H1 (cell line): ENCODE results near the gene JDP2. TPM values are rescaled to one million over a fixed set of nuclear protein-coding genes. Genes with fewer than 3 reads are reported as not detected.

Source experiments
- CTCF ChIA-PET: fragments of 300-600 bp; sonication (Branson Sonifier 250); formaldehyde crosslinking; loops from one replicate; lab custom pipeline; 2021; ENCODE audit not compliant: partially characterized antibody; lab: Charles Lee
- POLR2A ChIA-PET: fragments of 300-600 bp; sonication (Branson Sonifier 250); formaldehyde crosslinking; loops from one replicate; lab custom pipeline; 2021; ENCODE audit warnings: inconsistent platforms; ENCODE audit not compliant: partially characterized antibody; lab: Charles Lee
- DNase-seq, 2 experiments: peaks; one replicate each; pipeline versions ENCODE4 v3.0.0 to v3.0.0-alpha.2; 2010 to 2022; ENCODE audit warnings: low spot score in 2 of 2, low read depth in 1 of 2, mixed read lengths in 1 of 2
- FAIRE-seq: peaks from 2 replicates; lab custom pipeline; 2011; peaks lifted over from hg19 to GRCh38; lab: Jason Lieb, UNC
- H2AFZ ChIP-seq: 2 replicates; pipeline ENCODE4 v1.8.1; 2012; ENCODE audit warnings: low read length, inconsistent platforms
- H2AK5ac ChIP-seq: 2 replicates; pipeline ENCODE4 v1.6.1; 2013; ENCODE audit warnings: low read depth, low read length
- H2BK120ac ChIP-seq: replicated peaks from 2 replicates; pipeline ENCODE3; 2013; ENCODE audit warnings: low read depth, low read length, inconsistent platforms
- H2BK12ac ChIP-seq: 2 replicates; pipeline ENCODE4 v1.6.1; 2013; ENCODE audit warnings: low read depth, low read length
- H2BK15ac ChIP-seq: 2 replicates; pipeline ENCODE4 v1.6.1; 2013; ENCODE audit warnings: low read length
- H2BK20ac ChIP-seq: 2 replicates; pipeline ENCODE4 v1.6.1; 2013; ENCODE audit warnings: low read length
- H2BK5ac ChIP-seq: 2 replicates; pipeline ENCODE4 v1.6.1; 2013; ENCODE audit warnings: low read depth, low read length
- H3K14ac ChIP-seq: 2 replicates; pipeline ENCODE4 v1.6.1; 2013; ENCODE audit warnings: inconsistent platforms; ENCODE audit not compliant: insufficient read length
- H3K18ac ChIP-seq: 2 replicates; pipeline ENCODE4 v1.6.1; 2013; ENCODE audit warnings: low read length; ENCODE audit errors: extremely low read depth
- H3K23ac ChIP-seq: 2 replicates; pipeline ENCODE4 v1.6.1; 2013; ENCODE audit warnings: inconsistent platforms; ENCODE audit not compliant: insufficient read length
- H3K23me2 ChIP-seq: 2 replicates; pipeline ENCODE4 v1.6.1; 2013; ENCODE audit warnings: low read depth, low read length
- H3K27ac ChIP-seq: 2 replicates; pipeline ENCODE4 v1.6.1; 2011; ENCODE audit warnings: low read depth, low read length, inconsistent platforms
- H3K27me3 ChIP-seq, 4 experiments: replicated peaks in 1 of 4; 1 replicate in 1 of 4; 2 replicates in 3 of 4; pipeline versions ENCODE4 v1.6.1 to v1.8.1; 2011 to 2013; ENCODE audit warnings: low read length in 3 of 4, mild to moderate bottlenecking in 3 of 4, inconsistent platforms in 2 of 4, mixed read lengths in 2 of 4, moderate library complexity in 1 of 4; ENCODE audit not compliant: control insufficient read depth in 3 of 4, insufficient read depth in 3 of 4; ENCODE audit errors: extremely low read depth in 1 of 4
- H3K36me3 ChIP-seq, 4 experiments: 2 replicates each; pipeline versions ENCODE4 v1.6.1 to v1.8.1; 2011 to 2013; ENCODE audit warnings: mild to moderate bottlenecking in 4 of 4, low read length in 3 of 4, moderate library complexity in 2 of 4, control low read depth in 1 of 4, inconsistent platforms in 1 of 4; ENCODE audit not compliant: insufficient read depth in 4 of 4, control insufficient read depth in 2 of 4
- H3K4ac ChIP-seq: replicated peaks from 2 replicates; pipeline ENCODE3; 2013; ENCODE audit warnings: low read length, low read depth, mixed read lengths, inconsistent platforms; ENCODE audit not compliant: insufficient read length
- H3K4me1 ChIP-seq, 4 experiments: replicated peaks in 1 of 4; 1 replicate in 1 of 4; 2 replicates in 3 of 4; pipeline versions ENCODE4 v1.6.1 to v1.8.1; 2011 to 2013; ENCODE audit warnings: low read length in 3 of 4, inconsistent platforms in 2 of 4, mixed read lengths in 1 of 4; ENCODE audit not compliant: insufficient read depth in 4 of 4, control insufficient read depth in 3 of 4
- H3K4me2 ChIP-seq, 2 experiments: 2 replicates each; pipeline versions ENCODE4 v1.6.1 to v1.8.1; 2011 to 2013; ENCODE audit warnings: low read depth in 2 of 2, low read length in 2 of 2, control low read depth in 1 of 2, inconsistent platforms in 1 of 2, mild to moderate bottlenecking in 1 of 2; ENCODE audit not compliant: insufficient read depth in 1 of 2
- H3K4me3 ChIP-seq, 4 experiments: fragments of 200-600, 300-600 bp in 1 of 4; sonication (generic), shearing (Covaris generic), sonication (Bioruptor Twin) in 1 of 4; 2 replicates each; pipeline versions ENCODE4 v1.5.1 to v1.8.1; 2011 to 2016; ENCODE audit warnings: low read length in 4 of 4, low read depth in 3 of 4, control low read depth in 2 of 4, inconsistent platforms in 2 of 4, mild to moderate bottlenecking in 2 of 4, mixed read lengths in 1 of 4, moderate library complexity in 1 of 4; ENCODE audit not compliant: insufficient read depth in 2 of 4; ENCODE audit errors: extremely low read depth in 1 of 4
- H3K56ac ChIP-seq: replicated peaks from 2 replicates; pipeline ENCODE3; 2013; ENCODE audit warnings: low read depth, mild to moderate bottlenecking, mixed read lengths, low read length, inconsistent platforms; ENCODE audit not compliant: insufficient read length
- H3K79me1 ChIP-seq: 2 replicates; pipeline ENCODE4 v1.6.1; 2013; ENCODE audit warnings: low read depth, low read length, control low read depth
- H3K79me2 ChIP-seq, 2 experiments: 2 replicates each; pipeline versions ENCODE4 v1.6.1 to v1.8.1; 2012 to 2013; ENCODE audit warnings: low read length in 2 of 2, mild to moderate bottlenecking in 2 of 2, inconsistent platforms in 1 of 2; ENCODE audit not compliant: insufficient read depth in 2 of 2, control insufficient read depth in 1 of 2
- H3K9ac ChIP-seq, 4 experiments: replicated peaks in 1 of 4; 1 replicate in 1 of 4; 2 replicates in 3 of 4; pipeline versions ENCODE4 v1.6.1 to v1.8.1; 2011 to 2013; ENCODE audit warnings: low read depth in 3 of 4, low read length in 3 of 4, control low read depth in 2 of 4, mild to moderate bottlenecking in 2 of 4, moderate library complexity in 2 of 4, inconsistent platforms in 1 of 4; ENCODE audit errors: extremely low read depth in 1 of 4
- H3K9me3 ChIP-seq, 2 experiments: 2 replicates each; pipeline versions ENCODE4 v1.6.1 to v1.8.1; 2012 to 2013; ENCODE audit warnings: mild to moderate bottlenecking in 2 of 2, moderate library complexity in 2 of 2, control low read depth in 1 of 2, inconsistent platforms in 1 of 2, low read depth in 1 of 2, low read length in 1 of 2, mixed read lengths in 1 of 2; ENCODE audit not compliant: insufficient read depth in 2 of 2
- H4K20me1 ChIP-seq, 2 experiments: replicated peaks in 1 of 2; 2 replicates each; pipeline versions ENCODE3 to v1.8.1; 2011 to 2013; ENCODE audit warnings: inconsistent platforms in 2 of 2, low read length in 2 of 2, mild to moderate bottlenecking in 1 of 2; ENCODE audit not compliant: insufficient read depth in 2 of 2, control insufficient read depth in 1 of 2
- H4K5ac ChIP-seq: 2 replicates; pipeline ENCODE4 v1.6.1; 2013; ENCODE audit warnings: low read length, low read depth, mixed read lengths, inconsistent platforms; ENCODE audit not compliant: insufficient read length
- H4K8ac ChIP-seq: 2 replicates; pipeline ENCODE4 v1.8.0; 2013; ENCODE audit warnings: mild to moderate bottlenecking, moderate library complexity, low read length, inconsistent platforms; ENCODE audit not compliant: insufficient read depth; ENCODE audit errors: extremely low read depth
- H4K91ac ChIP-seq: replicated peaks from 2 replicates; pipeline ENCODE3; 2013; ENCODE audit warnings: low read length, mixed read lengths, inconsistent platforms; ENCODE audit not compliant: insufficient read length
- EP300 ChIP-seq, 2 experiments: IDR thresholded peaks; 1 replicate in 1 of 2; 2 replicates in 1 of 2; pipeline ENCODE4 v1.6.1; 2011 to 2012; ENCODE audit warnings: low read depth in 2 of 2, low read length in 2 of 2, mild to moderate bottlenecking in 2 of 2, borderline replicate concordance in 1 of 2, inconsistent platforms in 1 of 2, moderate library complexity in 1 of 2
- KDM5A ChIP-seq: fragments of 200-600 bp; IDR thresholded peaks from 2 replicates; pipeline ENCODE4 v1.7.1; 2012; ENCODE audit warnings: mild to moderate bottlenecking, low read length, inconsistent platforms, mixed read lengths
- SRF ChIP-seq: IDR thresholded peaks from 2 replicates; pipeline ENCODE4 v1.6.1; 2011; ENCODE audit warnings: mild to moderate bottlenecking, low read depth, low read length, moderate library complexity
- TAF1 ChIP-seq: IDR thresholded peaks from 2 replicates; pipeline ENCODE4 v1.6.1; 2011; ENCODE audit warnings: mild to moderate bottlenecking, low read depth, low read length
- WGBS, 2 experiments: shearing (Covaris generic) in 1 of 2; methylation state at CpG; one replicate each; pipeline versions ENCODE4 v1.1.6 to v1.1.7; 2013 to 2015; ENCODE audit warnings: low lambda C conversion rate in 2 of 2, mixed read lengths in 2 of 2, inconsistent platforms in 1 of 2, low coverage in 1 of 2, missing lambda C conversion rate in 1 of 2; ENCODE audit not compliant: insufficient replicate concordance in 2 of 2, insufficient coverage in 1 of 2, insufficient read length in 1 of 2; ENCODE audit errors: extremely low coverage in 1 of 2, missing lambda C conversion rate in 1 of 2; 5-methylcytosine and 5-hydroxymethylcytosine counted together
- polyA plus RNA-seq, 7 experiments: library from polyadenylated mRNA; depleted of rRNA in 3 of 7; stranded (reverse) in 5 of 7; unstranded in 2 of 7; fragments of >200 nt in 5 of 7; fragments of 200-250 nt in 2 of 7; gene quantifications; 1 replicate in 5 of 7; 2 replicates in 1 of 7; 4 replicates in 1 of 7; pipeline versions ENCODE4 v1.2.1 to v1.2.3, GENCODE V29; 2011 to 2013; ENCODE audit warnings: missing spikeins in 2 of 7, mixed read lengths in 2 of 7
- total RNA-seq: library from RNA; stranded (reverse); fragmentation: NEBNext Ultra II Directional; extraction: Animal tissue kit (Norgen Biotek cat#: 25700); gene quantifications from 2 replicates; pipeline ENCODE4 v1.2.1, GENCODE V29; 2021

The JDP2 gene
- total and polyA plus RNA-seq, 2 of the 8 experiments (the other 6 are each of a cell fraction or from before 2014, with no cell fraction given), result 8.9 to 27.2 TPM

DNA sequence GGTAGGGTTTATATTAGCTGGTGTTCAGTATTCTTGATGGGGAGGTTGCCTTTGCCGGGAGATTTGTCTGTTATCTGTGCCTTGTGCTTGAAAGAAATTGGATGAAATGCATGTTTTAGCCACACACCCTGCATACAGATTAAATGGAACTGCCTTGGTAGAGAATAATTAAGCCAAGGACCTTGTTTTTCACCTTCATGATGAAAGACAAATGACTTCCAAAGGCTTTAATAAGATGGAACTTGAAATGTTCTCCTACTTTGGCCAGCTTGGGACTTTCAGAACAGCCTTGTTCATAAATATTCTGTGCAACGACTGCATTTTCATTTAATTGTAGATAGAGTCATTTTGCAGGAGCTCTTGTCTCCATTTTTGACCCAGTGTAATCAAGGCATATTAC lies 21.2 kb downstream of the JDP2 start:
- no peak overlapping the region for H2AFZ ChIP-seq
- H2BK15ac ChIP-seq, result no peak overlapping the region
- no peak overlapping the region for H4K8ac ChIP-seq
- peaks cover 0 to 3% of the 10 kb centered on the region in 2 experiments for H4K20me1 ChIP-seq
- no peak overlapping the region for H3K9ac ChIP-seq
- no peak overlapping the region for H3K23ac ChIP-seq
- H3K4me1 ChIP-seq, result peaks cover 15 to 20% (median 16%) of the 10 kb centered on the region in 4 experiments
- no peak overlapping the region for H3K4me2 ChIP-seq
- WGBS, 2 experiments, result 45% methylated on average over 2 of the region's 2 CpGs; no CpG with 5 or more reads in 1 of the 2 experiments
- H3K79me1 ChIP-seq, result no peaks in the 10 kb centered on the region
- no peak overlapping the region for H2BK120ac ChIP-seq
- H2BK12ac ChIP-seq, result no peak overlapping the region
- no peaks in the 10 kb centered on the region for H3K27me3 ChIP-seq
- H3K4ac ChIP-seq, result no peak overlapping the region
- no peak overlapping the region for H3K4me3 ChIP-seq
- no peak for TF ChIP-seq KDM5A
- no peak for TF ChIP-seq SRF
- no peak for TF ChIP-seq EP300 (IDR thresholded peaks at IDR 0.05; ENCODE audit: borderline replicate concordance in 1 of 2, low read depth in 2 of 2, low read length in 2 of 2)
- TF ChIP-seq TAF1, result no peak
- no peak overlapping the region for H2BK20ac ChIP-seq
- H4K91ac ChIP-seq, result no peak overlapping the region
- no peak overlapping the region for H3K27ac ChIP-seq
- no peak for DNase-seq
- H2BK5ac ChIP-seq, result no peak overlapping the region
- H3K56ac ChIP-seq, result no peak overlapping the region
- H3K79me2 ChIP-seq, result peaks cover 0 to 6% of the 10 kb centered on the region in 2 experiments; a peak in 1 of 4 replicates
- no peaks in the 10 kb centered on the region for H3K23me2 ChIP-seq
- H3K36me3 ChIP-seq, result peaks cover 0 to 4% (median 0%) of the 10 kb centered on the region in 4 experiments; a peak in 2 of 8 replicates
- H2AK5ac ChIP-seq, result no peak overlapping the region
- no peak overlapping the region for H3K14ac ChIP-seq
- H3K9me3 ChIP-seq, result no peaks in the 10 kb centered on the region
- no peak overlapping the region for H3K18ac ChIP-seq
- ChIA-PET POLR2A (interaction anchor here (0.6 to 6.5 kb wide), 5 partner anchors 7 to 36 kb away, joined by 3 to 53 read pairs (median 3); partner anchors contain the start of gene JDP2), CTCF (interaction anchor here (0.8 to 3.2 kb wide), 8 partner anchors 8 to 136 kb away, joined by 3 to 12 read pairs (median 3); no protein-coding TSS in a partner anchor)
- no peak for FAIRE-seq
- no peak overlapping the region for H4K5ac ChIP-seq
